Neural cell (in vitro differentiated cells): ENCODE measurements around the gene ATP5F1C. TPM values are rescaled to one million over a fixed set of nuclear protein-coding genes. Genes with fewer than 3 reads are reported as not detected.

ENCODE experiments used
- H2AFZ ChIP-seq: fragments of 200-600, 300-800 bp; sonication (generic), shearing (Covaris generic); 2 replicates; pipeline ENCODE4 v1.6.0; 2014; ENCODE audit warnings: low read depth, mild to moderate bottlenecking, antibody characterized with exemption, low read length, moderate library complexity
- H3F3A ChIP-seq: fragments of 200-600 bp; shearing (Covaris generic); 2 replicates; pipeline ENCODE4 v1.6.1; 2016; ENCODE audit warnings: mild to moderate bottlenecking, moderate library complexity, mixed read lengths, antibody characterized with exemption, low read length; ENCODE audit not compliant: insufficient read depth, poor library complexity, severe bottlenecking
- H3K27ac ChIP-seq: fragments of 200-600, 300-800 bp; sonication (generic), shearing (Covaris generic); 2 replicates; pipeline ENCODE4 v1.5.1; 2014; ENCODE audit warnings: mild to moderate bottlenecking, low read length, moderate library complexity
- H3K27me3 ChIP-seq: fragments of 300-800, 200-600 bp; sonication (generic), shearing (Covaris generic); 2 replicates; pipeline ENCODE4 v1.6.0; 2014; ENCODE audit warnings: mild to moderate bottlenecking, low read depth, low read length, moderate library complexity; ENCODE audit not compliant: insufficient read depth
- H3K36me3 ChIP-seq: fragments of 300-800, 200-600 bp; sonication (generic), shearing (Covaris generic); 2 replicates; pipeline ENCODE4 v1.5.1; 2014; ENCODE audit warnings: mild to moderate bottlenecking, antibody characterized with exemption, low read length, moderate library complexity; ENCODE audit not compliant: insufficient read depth
- H3K4me2 ChIP-seq: fragments of 300-800, 200-600 bp; sonication (generic), shearing (Covaris generic); 2 replicates; pipeline ENCODE4 v1.6.0; 2014; ENCODE audit warnings: mild to moderate bottlenecking, low read length
- H3K4me3 ChIP-seq: fragments of 300-800, 200-600 bp; sonication (generic), shearing (Covaris generic); 2 replicates; pipeline ENCODE4 v1.5.1; 2014; ENCODE audit warnings: mild to moderate bottlenecking, low read length, moderate library complexity
- H3K79me2 ChIP-seq: fragments of 200-600 bp; shearing (Covaris generic); replicated peaks from 2 replicates; pipeline ENCODE4 v1.6.0; 2014; ENCODE audit warnings: mild to moderate bottlenecking, low read length, moderate library complexity; ENCODE audit not compliant: insufficient read depth
- H3K9ac ChIP-seq: fragments of 300-800, 200-600 bp; sonication (generic), shearing (Covaris generic); 2 replicates; pipeline ENCODE4 v1.6.1; 2016; ENCODE audit warnings: mild to moderate bottlenecking, low read length, mixed read lengths
- H3K9me2 ChIP-seq: fragments of 200-600 bp; shearing (Covaris generic); 2 replicates; pipeline ENCODE4 v1.6.1; 2016; ENCODE audit warnings: mild to moderate bottlenecking, low read length, mixed read lengths; ENCODE audit not compliant: insufficient read depth
- H3K9me3 ChIP-seq: fragments of 200-600, 300-800 bp; sonication (generic), shearing (Covaris generic); 2 replicates; pipeline ENCODE4 v1.6.1; 2016; ENCODE audit warnings: mild to moderate bottlenecking, mixed run types, low read length, moderate library complexity, mixed read lengths
- H4K20me1 ChIP-seq: fragments of 200-600 bp; shearing (Covaris generic); 2 replicates; pipeline ENCODE4 v1.6.1; 2016; ENCODE audit warnings: mild to moderate bottlenecking, mixed run types; ENCODE audit not compliant: insufficient read depth
- EP300 ChIP-seq: fragments of 450-650 bp; conservative IDR thresholded peaks from 2 replicates; pipeline ENCODE4 v1.6.1; 2014; ENCODE audit warnings: antibody characterized with exemption, mild to moderate bottlenecking, moderate library complexity; ENCODE audit not compliant: poor library complexity, severe bottlenecking
- EZH2 ChIP-seq: fragments of 200-600, 300-800 bp; shearing (Covaris generic), sonication (generic); IDR thresholded peaks from 2 replicates; pipeline ENCODE4 v1.6.1; 2014; ENCODE audit warnings: antibody characterized with exemption, low read length, borderline replicate concordance, mild to moderate bottlenecking; ENCODE audit not compliant: insufficient read depth, poor library complexity, severe bottlenecking
- MXI1 ChIP-seq: fragments of 450-650 bp; conservative IDR thresholded peaks from 2 replicates; pipeline ENCODE4 v1.6.1; 2014; ENCODE audit warnings: antibody characterized with exemption, mild to moderate bottlenecking; ENCODE audit not compliant: poor library complexity, severe bottlenecking
- POLR2AphosphoS5 ChIP-seq: IDR thresholded peaks from 2 replicates; pipeline ENCODE4 v1.6.1; 2012
- RAD21 ChIP-seq: fragments of 450-650 bp; conservative IDR thresholded peaks from 2 replicates; pipeline ENCODE4 v1.6.1; 2014; ENCODE audit warnings: antibody characterized with exemption, mild to moderate bottlenecking, moderate library complexity
- SMC3 ChIP-seq: fragments of 450-650 bp; conservative IDR thresholded peaks from 2 replicates; pipeline ENCODE4 v1.6.1; 2014; ENCODE audit warnings: antibody characterized with exemption, mild to moderate bottlenecking, moderate library complexity; ENCODE audit not compliant: poor library complexity
- TAF1 ChIP-seq: IDR thresholded peaks from 2 replicates; pipeline ENCODE4 v1.6.1; 2012; ENCODE audit warnings: low read depth
- polyA plus RNA-seq: library from polyadenylated mRNA; depleted of rRNA; stranded (reverse); fragments of >200 nt; gene quantifications from 2 replicates; pipeline ENCODE4 v1.2.3, GENCODE V29; 2014
- TF ChIP-seq, protein P1 (sequence below): IDR thresholded peaks from 2 replicates; pipeline ENCODE4 v1.6.1; 2012; ENCODE audit warnings: borderline replicate concordance
- TF ChIP-seq, protein P2 (sequence below): fragments of 450-650 bp; IDR thresholded peaks from 2 replicates; pipeline ENCODE4 v1.5.1; 2014; ENCODE audit warnings: antibody characterized with exemption, mild to moderate bottlenecking, moderate library complexity; ENCODE audit not compliant: poor library complexity, severe bottlenecking

Gene ATP5F1C
- polyA plus RNA-seq, 1 donor from 2014 or later, result 497 TPM

DNA sequence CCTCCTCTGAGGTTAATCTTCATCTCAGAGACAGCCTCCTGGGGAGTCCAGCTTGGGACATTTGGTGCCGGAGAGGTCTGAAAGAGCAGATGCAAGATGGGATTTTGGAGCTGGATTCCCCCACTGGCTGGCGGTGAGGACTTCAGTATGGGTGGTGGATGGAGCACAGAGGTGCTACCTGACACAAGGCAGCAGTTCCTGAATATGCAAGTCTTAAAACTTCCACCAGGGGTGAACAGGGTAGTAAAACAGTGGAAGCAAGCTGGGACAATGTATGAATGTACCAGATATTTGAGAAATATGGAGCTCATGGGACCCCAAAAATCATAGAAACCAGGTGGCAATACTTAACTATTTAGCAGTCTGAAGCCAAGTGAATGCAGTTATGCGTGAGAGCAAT lies 25.5 kb downstream of the ATP5F1C start:
- H3K36me3 ChIP-seq, result peaks cover 3% of the 10 kb centered on the region
- no peak overlapping the region for H2AFZ ChIP-seq
- H4K20me1 ChIP-seq, result no peaks in the 10 kb centered on the region
- H3K9me2 ChIP-seq, result no peaks in the 10 kb centered on the region
- no peaks in the 10 kb centered on the region for H3K9me3 ChIP-seq
- no peaks in the 10 kb centered on the region for H3K27me3 ChIP-seq
- TF ChIP-seq, protein P1, sequence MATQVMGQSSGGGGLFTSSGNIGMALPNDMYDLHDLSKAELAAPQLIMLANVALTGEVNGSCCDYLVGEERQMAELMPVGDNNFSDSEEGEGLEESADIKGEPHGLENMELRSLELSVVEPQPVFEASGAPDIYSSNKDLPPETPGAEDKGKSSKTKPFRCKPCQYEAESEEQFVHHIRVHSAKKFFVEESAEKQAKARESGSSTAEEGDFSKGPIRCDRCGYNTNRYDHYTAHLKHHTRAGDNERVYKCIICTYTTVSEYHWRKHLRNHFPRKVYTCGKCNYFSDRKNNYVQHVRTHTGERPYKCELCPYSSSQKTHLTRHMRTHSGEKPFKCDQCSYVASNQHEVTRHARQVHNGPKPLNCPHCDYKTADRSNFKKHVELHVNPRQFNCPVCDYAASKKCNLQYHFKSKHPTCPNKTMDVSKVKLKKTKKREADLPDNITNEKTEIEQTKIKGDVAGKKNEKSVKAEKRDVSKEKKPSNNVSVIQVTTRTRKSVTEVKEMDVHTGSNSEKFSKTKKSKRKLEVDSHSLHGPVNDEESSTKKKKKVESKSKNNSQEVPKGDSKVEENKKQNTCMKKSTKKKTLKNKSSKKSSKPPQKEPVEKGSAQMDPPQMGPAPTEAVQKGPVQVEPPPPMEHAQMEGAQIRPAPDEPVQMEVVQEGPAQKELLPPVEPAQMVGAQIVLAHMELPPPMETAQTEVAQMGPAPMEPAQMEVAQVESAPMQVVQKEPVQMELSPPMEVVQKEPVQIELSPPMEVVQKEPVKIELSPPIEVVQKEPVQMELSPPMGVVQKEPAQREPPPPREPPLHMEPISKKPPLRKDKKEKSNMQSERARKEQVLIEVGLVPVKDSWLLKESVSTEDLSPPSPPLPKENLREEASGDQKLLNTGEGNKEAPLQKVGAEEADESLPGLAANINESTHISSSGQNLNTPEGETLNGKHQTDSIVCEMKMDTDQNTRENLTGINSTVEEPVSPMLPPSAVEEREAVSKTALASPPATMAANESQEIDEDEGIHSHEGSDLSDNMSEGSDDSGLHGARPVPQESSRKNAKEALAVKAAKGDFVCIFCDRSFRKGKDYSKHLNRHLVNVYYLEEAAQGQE, result no peak
- TF ChIP-seq EP300, result no peak
- H3F3A ChIP-seq, result no peaks in the 10 kb centered on the region
- no peak overlapping the region for H3K27ac ChIP-seq
- H3K4me3 ChIP-seq, result no peak overlapping the region
- no peak overlapping the region for H3K4me2 ChIP-seq
- no peaks in the 10 kb centered on the region for H3K79me2 ChIP-seq
- H3K9ac ChIP-seq, result no peak overlapping the region

DNA sequence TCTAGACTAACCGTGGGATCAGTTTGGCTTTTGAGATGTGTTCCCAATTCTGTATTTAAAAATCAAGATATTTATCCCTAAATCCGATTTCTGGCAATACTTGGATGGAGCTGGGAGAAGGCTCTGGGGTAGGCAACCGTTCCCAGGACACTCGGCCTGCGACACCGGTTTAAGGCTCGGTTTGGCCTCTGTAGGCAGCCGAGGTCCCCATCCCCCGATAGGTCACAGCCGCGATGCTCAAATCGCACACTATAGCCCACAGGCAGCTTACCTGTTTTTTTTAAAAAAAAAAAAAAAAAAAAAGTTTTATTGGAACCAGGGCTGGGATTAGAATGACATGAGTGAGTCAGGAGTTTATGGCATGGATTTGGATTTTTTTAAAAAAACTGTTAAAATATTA lies 29.6 kb downstream of the ATP5F1C start:
- Histone ChIP-seq H3K9me3 (no peaks in the 10 kb centered on the region), H4K20me1 (no peaks in the 10 kb centered on the region), H3K27ac (no peak overlapping the region), H3K9ac (no peak overlapping the region), H3K27me3 (no peaks in the 10 kb centered on the region), H2AFZ (no peak overlapping the region), H3K79me2 (peaks cover 17% of the 10 kb centered on the region), H3K9me2 (no peaks in the 10 kb centered on the region), H3F3A (no peaks in the 10 kb centered on the region), H3K4me2 (peak overlapping the region; percentile 92), H3K4me3 (peak overlapping the region; percentile 99), H3K36me3 (no peaks in the 10 kb centered on the region)
- no peak for TF ChIP-seq RAD21
- no peak for TF ChIP-seq TAF1

DNA sequence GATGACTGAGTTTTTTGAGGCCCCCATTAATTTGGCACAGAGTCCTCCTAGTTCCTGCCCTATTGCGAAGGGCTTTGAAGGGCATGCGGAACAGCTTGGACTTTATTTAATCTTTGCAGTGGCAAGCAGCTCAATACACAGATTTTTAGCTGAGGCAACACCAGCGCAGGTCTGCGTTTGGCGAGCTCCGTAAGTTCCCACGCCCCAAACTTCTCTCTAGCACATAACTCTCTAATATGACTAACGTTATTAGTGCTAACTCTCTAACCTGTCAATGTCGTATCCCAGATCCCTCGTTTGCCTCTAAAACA lies 30.0 kb downstream of the ATP5F1C start:
- TF ChIP-seq POLR2AphosphoS5 (no peak), MXI1 (no peak), TAF1 (no peak), RAD21 (no peak), EZH2 (no peak), EP300 (no peak), SMC3 (no peak)
- TF ChIP-seq, protein P2, sequence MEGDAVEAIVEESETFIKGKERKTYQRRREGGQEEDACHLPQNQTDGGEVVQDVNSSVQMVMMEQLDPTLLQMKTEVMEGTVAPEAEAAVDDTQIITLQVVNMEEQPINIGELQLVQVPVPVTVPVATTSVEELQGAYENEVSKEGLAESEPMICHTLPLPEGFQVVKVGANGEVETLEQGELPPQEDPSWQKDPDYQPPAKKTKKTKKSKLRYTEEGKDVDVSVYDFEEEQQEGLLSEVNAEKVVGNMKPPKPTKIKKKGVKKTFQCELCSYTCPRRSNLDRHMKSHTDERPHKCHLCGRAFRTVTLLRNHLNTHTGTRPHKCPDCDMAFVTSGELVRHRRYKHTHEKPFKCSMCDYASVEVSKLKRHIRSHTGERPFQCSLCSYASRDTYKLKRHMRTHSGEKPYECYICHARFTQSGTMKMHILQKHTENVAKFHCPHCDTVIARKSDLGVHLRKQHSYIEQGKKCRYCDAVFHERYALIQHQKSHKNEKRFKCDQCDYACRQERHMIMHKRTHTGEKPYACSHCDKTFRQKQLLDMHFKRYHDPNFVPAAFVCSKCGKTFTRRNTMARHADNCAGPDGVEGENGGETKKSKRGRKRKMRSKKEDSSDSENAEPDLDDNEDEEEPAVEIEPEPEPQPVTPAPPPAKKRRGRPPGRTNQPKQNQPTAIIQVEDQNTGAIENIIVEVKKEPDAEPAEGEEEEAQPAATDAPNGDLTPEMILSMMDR, result no peak
- H2AFZ ChIP-seq, result peak overlapping the region; percentile 89
- H3K36me3 ChIP-seq, result no peaks in the 10 kb centered on the region
- H3F3A ChIP-seq, result no peaks in the 10 kb centered on the region
- no peaks in the 10 kb centered on the region for H3K9me3 ChIP-seq
- H3K79me2 ChIP-seq, result peaks cover 17% of the 10 kb centered on the region
- H3K9ac ChIP-seq, result peak overlapping the region; percentile 82
- no peaks in the 10 kb centered on the region for H4K20me1 ChIP-seq
- peak overlapping the region; percentile 99 for H3K4me3 ChIP-seq
- no peaks in the 10 kb centered on the region for H3K9me2 ChIP-seq
- H3K27me3 ChIP-seq, result no peaks in the 10 kb centered on the region
- no peak overlapping the region for H3K27ac ChIP-seq
- H3K4me2 ChIP-seq, result peak overlapping the region; percentile 92
